Ovary (tissue), 9 donors: Measurements from ENCODE around the gene SYT6. TPM values are rescaled to one million over a fixed set of nuclear protein-coding genes. Genes with fewer than 3 reads are reported as not detected.
"Not testable (repeated sequence)": the region's sequence is repeated elsewhere in the genome, so short reads cannot be mapped to it uniquely, and the experiment has no call there.

ENCODE experiments used
- DNase-seq, 5 donors: peaks; one replicate each; pipeline ENCODE4 v3.0.0-alpha.2; 2019 to 2020
- H3K27ac ChIP-seq, 2 donors: fragments of 200-600 bp; one replicate each; pipeline versions ENCODE4 v1.5.1 to v1.8.0; 2019 to 2022
- H3K27me3 ChIP-seq: fragments of 200-600 bp; one replicate; pipeline ENCODE4 v1.8.0; 2022
- H3K36me3 ChIP-seq: fragments of 200-600 bp; sonication (generic); one replicate; pipeline ENCODE4 v1.5.1; 2019
- H3K4me1 ChIP-seq: one replicate; pipeline ENCODE4 v1.8.1; 2013; ENCODE audit warnings: mild to moderate bottlenecking, moderate library complexity; ENCODE audit not compliant: insufficient read depth
- H3K4me3 ChIP-seq: fragments of 200-600 bp; sonication (generic); one replicate; pipeline ENCODE4 v1.5.1; 2017
- H3K9me3 ChIP-seq, 2 donors: fragments of 200-600 bp in 1 of 2; sonication (generic) in 1 of 2; one replicate each; pipeline versions ENCODE4 v1.5.1 to v1.8.1; 2013 to 2019; ENCODE audit warnings: mild to moderate bottlenecking in 1 of 2, moderate library complexity in 1 of 2
- CTCF ChIP-seq, 3 donors: fragments of 450-650 bp in 2 of 3; fragments of 200-600 bp in 1 of 3; IDR thresholded peaks; one replicate each; pipeline versions ENCODE4 v1.5.1 to v1.8.0; 2016 to 2022; ENCODE audit warnings: antibody characterized with exemption in 3 of 3, mild to moderate bottlenecking in 1 of 3
- EP300 ChIP-seq: sonication (generic); formaldehyde crosslinking; IDR thresholded peaks from one replicate; pipeline ENCODE4 v1.6.1; 2017; ENCODE audit warnings: antibody characterized with exemption
- POLR2A ChIP-seq: fragments of 450-650 bp; IDR thresholded peaks from one replicate; pipeline ENCODE4 v1.6.1; 2017; ENCODE audit warnings: antibody characterized with exemption, mild to moderate bottlenecking, moderate library complexity
- WGBS, 3 donors: extraction: QIAGEN DNeasy Blood & Tissue Kit in 1 of 3; methylation state at CpG; one replicate each; pipeline versions ENCODE4 v1.1.5 to v1.1.7; 2013 to 2017; 5-methylcytosine and 5-hydroxymethylcytosine counted together
- intact Hi-C, 4 donors: fragments of 100-400 bp; cut with DNase I; formaldehyde crosslinking; loops; one replicate each; pipeline versions ENCODE4 v1.11.0 to v1.15.1; 2022 to 2023
- polyA plus RNA-seq, 2 donors: library from polyadenylated mRNA; stranded (reverse); fragments of 200-250 nt in 1 of 2; fragments of 350-450 nt in 1 of 2; fragmentation: Illumina TruSeq in 1 of 2; extraction: RNeasy Lipid Tissue Mini Kit (QIAGEN cat#74804) in 1 of 2; gene quantifications; one replicate each; pipeline ENCODE4 v1.2.3, GENCODE V29; 2013 to 2014
- total RNA-seq, 7 donors: library from RNA; depleted of rRNA in 2 of 7; stranded (reverse); fragments of >200 nt in 2 of 7; fragmentation: NEBNext Ultra II Directional in 3 of 7; extraction: Animal tissue kit (Norgen Biotek cat#: 25700) in 3 of 7; gene quantifications; one replicate each; pipeline versions ENCODE4 v1.1.0 to v1.2.4, GENCODE V29; 2016 to 2023
- donor health status: DM: no; HTN: no; CAD: no; lungs with moderate emphysema.
- donor health status: DM: no; HTN: no; CAD: no.
- donor health status: Bipolar disorder and iron deficiency.
- donor health status: DM: yes; HTN: yes; CAD: no.
- donor health status: DM: no; HTN: no; CAD: no.
- donor health status: DM: yes; HTN: yes; CAD: no.

Gene SYT6
- total and polyA plus RNA-seq, 9 donors: 0.13 to 2.2 (median 0.35) TPM

- no peaks in the 10 kb centered on the region for H3K27me3 ChIP-seq
- intact Hi-C loops: no loop called here
- TF ChIP-seq CTCF (IDR thresholded peaks at IDR 0.05) (no peak), POLR2A (no peak), EP300 (no peak)
- no peak overlapping the region for H3K27ac ChIP-seq
- DNase-seq: no peak
- H3K4me1 ChIP-seq: no peaks in the 10 kb centered on the region
- no peak overlapping the region for H3K4me3 ChIP-seq
- H3K9me3 ChIP-seq: no peaks in the 10 kb centered on the region
- H3K36me3 ChIP-seq: no peaks in the 10 kb centered on the region
Observed at GRCh38 chr1:114063544-114063943, 90.1 kb downstream of the SYT6 start.

- intact Hi-C loops: no loop called here
- 63 to 66% (median 64%) methylated on average over 8 of the region's 8 CpGs for WGBS, 3 donors
- TF ChIP-seq EP300 (no peak), CTCF (IDR thresholded peaks at IDR 0.05) (no peak)
Observed at GRCh38 chr1:114062477-114063099, 91.1 kb downstream of the SYT6 start.

GRCh38 chr1:114061121-114061830 lies 92.4 kb downstream of the SYT6 start:
- Histone ChIP-seq H3K27me3 (no peaks in the 10 kb centered on the region), H3K9me3 (no peaks in the 10 kb centered on the region), H3K27ac (no peak overlapping the region), H3K4me1 (no peaks in the 10 kb centered on the region), H3K36me3 (no peaks in the 10 kb centered on the region), H3K4me3 (no peak overlapping the region)
- DNase-seq: no peak
- WGBS, 3 donors: 70 to 92% (median 78%) methylated on average over 1 of the region's 1 CpG
- TF ChIP-seq EP300 (no peak), POLR2A (no peak), CTCF (IDR thresholded peaks at IDR 0.05) (no peak)
- intact Hi-C loops: no loop called here

More at GRCh38 chr1:114062477-114063099, 91.1 kb downstream of the SYT6 start:
- H3K9me3 ChIP-seq: no peaks in the 10 kb centered on the region
- no peak for DNase-seq
- H3K36me3 ChIP-seq: no peaks in the 10 kb centered on the region
- no peaks in the 10 kb centered on the region for H3K27me3 ChIP-seq
- H3K4me3 ChIP-seq: no peak overlapping the region
- H3K27ac ChIP-seq: no peak overlapping the region
- no peaks in the 10 kb centered on the region for H3K4me1 ChIP-seq

- intact Hi-C loops, H3K27me3 ChIP-seq, DNase-seq, H3K4me1 ChIP-seq, H3K36me3 ChIP-seq, H3K4me3 ChIP-seq, H3K27ac ChIP-seq, H3K9me3 ChIP-seq: not testable (repeated sequence)
- WGBS, 3 donors: 42 to 52% (median 51%) methylated on average over 6 of the region's 6 CpGs
Observed at GRCh38 chr1:114058236-114058635, 95.4 kb downstream of the SYT6 start.

GRCh38 chr1:114054148-114054547 lies 99.5 kb downstream of the SYT6 start:
- no peaks in the 10 kb centered on the region for H3K9me3 ChIP-seq
- no peaks in the 10 kb centered on the region for H3K36me3 ChIP-seq
- TF ChIP-seq POLR2A: no peak
- intact Hi-C loops: no loop called here
- H3K27me3 ChIP-seq: no peaks in the 10 kb centered on the region
- 84 to 93% (median 88%) methylated on average over 2 of the region's 2 CpGs for WGBS, 3 donors
- H3K4me1 ChIP-seq: peaks cover 2% of the 10 kb centered on the region
- DNase-seq: no peak
- no peak overlapping the region for H3K27ac ChIP-seq
- no peak overlapping the region for H3K4me3 ChIP-seq
